PC-3 (cell line): ENCODE data around the gene MISP3. TPM values are rescaled to one million over a fixed set of nuclear protein-coding genes. Genes with fewer than 3 reads are reported as not detected.

Experiments
- ATAC-seq: fragments of 200-7000 bp; cut with Tn5 transposase; 2 replicates; pipeline ENCODE4 v1.9.1; 2020; ENCODE audit warnings: mild to moderate bottlenecking, moderate library complexity
- BruUV-seq: library from RNA; stranded (reverse); fragments of 400-500 nt; replicated peaks from 2 replicates; lab custom pipeline; 2021; lab: Mats Ljungman, UMichigan
- CTCF ChIA-PET: fragments of 300-600 bp; sonication (Branson Sonifier 250); formaldehyde crosslinking; loops from one replicate; lab custom pipeline; 2022; ENCODE audit warnings: antibody characterized with exemption; lab: Charles Lee
- POLR2A ChIA-PET: fragments of 300-600 bp; sonication (Branson Sonifier 250); formaldehyde crosslinking; loops from one replicate; lab custom pipeline; 2022; ENCODE audit warnings: antibody characterized with exemption; ENCODE audit not compliant: unreplicated experiment; lab: Charles Lee
- DNase-seq: peaks from one replicate; pipeline ENCODE4 v3.0.0-alpha.2; 2015
- H2AFZ ChIP-seq: fragments of 300-600 bp; sonication (generic); 2 replicates; pipeline ENCODE4 v1.6.0; 2016; ENCODE audit warnings: antibody characterized with exemption, low read length
- H3F3A ChIP-seq: fragments of 300-600 bp; sonication (generic); one replicate; pipeline ENCODE4 v1.6.0; 2017; ENCODE audit warnings: antibody characterized with exemption, low read length, control low read depth, mild to moderate bottlenecking; ENCODE audit not compliant: unreplicated experiment
- H3K27ac ChIP-seq: fragments of 300-600 bp; sonication (generic); 2 replicates; pipeline ENCODE4 v1.5.1; 2016; ENCODE audit warnings: mild to moderate bottlenecking, low read length
- H3K27me3 ChIP-seq: fragments of 300-600 bp; sonication (generic); 2 replicates; pipeline ENCODE4 v1.6.1; 2016; ENCODE audit warnings: low read length, mixed read lengths
- H3K36me3 ChIP-seq: fragments of 300-600 bp; sonication (generic); 2 replicates; pipeline ENCODE4 v1.6.1; 2016; ENCODE audit warnings: low read depth, mixed run types, low read length, mixed read lengths
- H3K4me1 ChIP-seq: fragments of 300-600 bp; sonication (generic); 2 replicates; pipeline ENCODE4 v1.5.1; 2016; ENCODE audit warnings: low read length; ENCODE audit not compliant: insufficient read depth
- H3K4me2 ChIP-seq: fragments of 300-600 bp; sonication (generic); 2 replicates; pipeline ENCODE4 v1.6.0; 2016; ENCODE audit warnings: low read length
- H3K4me3 ChIP-seq: fragments of 300-600 bp; sonication (generic); 2 replicates; pipeline ENCODE4 v1.5.1; 2016; ENCODE audit warnings: mild to moderate bottlenecking, low read length, mixed read lengths
- H3K79me2 ChIP-seq: fragments of 300-600 bp; sonication (generic); 2 replicates; pipeline ENCODE4 v1.6.1; 2017; ENCODE audit warnings: low read length, mixed read lengths
- H3K9ac ChIP-seq: fragments of 300-600 bp; sonication (generic); 2 replicates; pipeline ENCODE4 v1.6.0; 2016; ENCODE audit warnings: mild to moderate bottlenecking, low read length
- H3K9me2 ChIP-seq: fragments of 300-600 bp; sonication (generic); replicated peaks from 2 replicates; pipeline ENCODE4 v1.6.1; 2016; ENCODE audit warnings: mixed run types, low read length, mixed read lengths
- H3K9me3 ChIP-seq: fragments of 300-600 bp; sonication (generic); 2 replicates; pipeline ENCODE4 v1.6.1; 2016; ENCODE audit warnings: low read length, mixed read lengths
- H4K20me1 ChIP-seq: fragments of 300-600 bp; sonication (generic); 2 replicates; pipeline ENCODE4 v1.6.1; 2016; ENCODE audit warnings: low read length, mixed read lengths
- CTCF ChIP-seq: fragments of 300-600 bp; sonication (generic); conservative IDR thresholded peaks from 2 replicates; pipeline ENCODE4 v1.5.1; 2017; ENCODE audit warnings: antibody characterized with exemption, low read depth, mild to moderate bottlenecking, low read length
- EZH2 ChIP-seq: fragments of 300-600 bp; sonication (generic); IDR thresholded peaks from one replicate; pipeline ENCODE4 v1.6.1; 2017; ENCODE audit warnings: antibody characterized with exemption, mild to moderate bottlenecking, low read length; ENCODE audit not compliant: unreplicated experiment
- EZH2phosphoT487 ChIP-seq: fragments of 300-600 bp; sonication (generic); IDR thresholded peaks from 2 replicates; pipeline ENCODE4 v1.6.1; 2018; ENCODE audit warnings: mild to moderate bottlenecking, antibody characterized with exemption, low read length, borderline replicate concordance
- intact Hi-C: fragments of 100-400 bp; cut with micrococcal nuclease; formaldehyde crosslinking; loops from 2 replicates; pipeline ENCODE4 v1.9.0; 2023
- total RNA-seq: library from RNA; depleted of rRNA; stranded (reverse); fragments of >200 nt; gene quantifications from 2 replicates; pipeline ENCODE4 v1.2.3, GENCODE V29; 2014

The MISP3 gene
- total RNA-seq, 1 experiment from 2014 or later = 6.1 TPM

- intact Hi-C loops = no loop called here
Observed at GRCh38 chr19:14096272-14096992, 23.8 kb downstream of the MISP3 start.

GRCh38 chr19:14097532-14098151 lies 25.1 kb downstream of the MISP3 start:
- DNase-seq (no peak), ATAC-seq (peak; percentile 40; the same call in 1 of the 2 replicates)
- Histone ChIP-seq H3K4me2 (no peak overlapping the region), H4K20me1 (no peaks in the 10 kb centered on the region), H3K27ac (no peak overlapping the region), H3K9me2 (no peaks in the 10 kb centered on the region), H3K9me3 (peaks cover 7% of the 10 kb centered on the region; the same call in 1 of the 2 replicates), H3F3A (no peaks in the 10 kb centered on the region), H3K4me1 (peaks cover 5% of the 10 kb centered on the region; the same call in 1 of the 2 replicates), H3K4me3 (no peak overlapping the region), H2AFZ (no peak overlapping the region), H3K27me3 (no peaks in the 10 kb centered on the region), H3K9ac (no peak overlapping the region), H3K36me3 (peaks cover 19% of the 10 kb centered on the region), H3K79me2 (no peaks in the 10 kb centered on the region)
- BruUV-seq = no TSS peak
- ChIA-PET POLR2A (no interaction called here), CTCF (no interaction called here)
- intact Hi-C loops = no loop called here
- peak; percentile 43 for TF ChIP-seq CTCF
- no peak for TF ChIP-seq EZH2phosphoT487

More at GRCh38 chr19:14096272-14096992, 23.8 kb downstream of the MISP3 start:
- H3K27ac ChIP-seq = no peak overlapping the region
- no peaks in the 10 kb centered on the region for H3K27me3 ChIP-seq
- no peak overlapping the region for H2AFZ ChIP-seq
- peaks cover 14% of the 10 kb centered on the region for H3K36me3 ChIP-seq
- H3F3A ChIP-seq = no peaks in the 10 kb centered on the region
- no peaks in the 10 kb centered on the region for H3K9me2 ChIP-seq
- POLR2A ChIA-PET = no interaction called here
- peaks cover 8% of the 10 kb centered on the region; the same call in 1 of the 2 replicates for H3K4me1 ChIP-seq
- DNase-seq = no peak
- H3K9ac ChIP-seq = no peak overlapping the region
- no peak overlapping the region for H3K4me3 ChIP-seq
- ATAC-seq = peak; percentile 23; the same call in 1 of the 2 replicates
- no peaks in the 10 kb centered on the region for H4K20me1 ChIP-seq
- H3K9me3 ChIP-seq = peaks cover 7% of the 10 kb centered on the region; the same call in 1 of the 2 replicates
- BruUV-seq = no TSS peak
- H3K79me2 ChIP-seq = no peaks in the 10 kb centered on the region
- CTCF ChIA-PET = interaction anchor here (0.7 kb wide), 1 partner anchor 24 kb away, joined by 3 read pairs; the partner anchor contains the start of gene MISP3
- TF ChIP-seq CTCF = peak; percentile 49
- TF ChIP-seq EZH2phosphoT487 = no peak
- TF ChIP-seq EZH2 = no peak
- H3K4me2 ChIP-seq = no peak overlapping the region
